Measurements from ENCODE around the gene LEF1. TPM values are rescaled to one million over a fixed set of nuclear protein-coding genes. Genes with fewer than 3 reads are reported as not detected.

The LEF1 gene
- total RNA-seq, 6 donors from 2014 or later = 3.3 to 10.0 (median 5.6) TPM

DNA sequence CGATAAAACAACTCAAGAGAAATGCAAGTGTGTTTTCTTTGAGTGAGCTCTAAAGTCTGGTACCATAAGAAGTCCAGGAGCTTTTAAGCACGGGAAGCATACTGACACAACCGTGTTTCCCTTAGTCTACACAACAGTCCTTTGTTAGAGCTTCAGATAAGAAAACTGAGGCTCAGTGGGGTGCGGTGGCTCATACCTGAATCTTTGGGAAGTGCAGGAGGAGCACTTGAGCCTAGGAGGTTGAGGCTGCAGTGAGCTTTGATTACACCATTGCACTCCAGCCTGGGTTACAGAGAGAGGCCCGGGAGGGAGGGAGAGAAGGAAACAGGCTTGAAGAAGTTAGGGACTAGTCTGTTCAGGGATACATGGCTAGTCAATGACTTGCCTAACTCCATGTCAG is 21.9 kb downstream of the LEF1 start:
- ATAC-seq (ENCODE audit: low FRiP score in 2 of 2) (no peak), DNase-seq (no peak)
- H3K36me3 ChIP-seq = no peaks in the 10 kb centered on the region

DNA sequence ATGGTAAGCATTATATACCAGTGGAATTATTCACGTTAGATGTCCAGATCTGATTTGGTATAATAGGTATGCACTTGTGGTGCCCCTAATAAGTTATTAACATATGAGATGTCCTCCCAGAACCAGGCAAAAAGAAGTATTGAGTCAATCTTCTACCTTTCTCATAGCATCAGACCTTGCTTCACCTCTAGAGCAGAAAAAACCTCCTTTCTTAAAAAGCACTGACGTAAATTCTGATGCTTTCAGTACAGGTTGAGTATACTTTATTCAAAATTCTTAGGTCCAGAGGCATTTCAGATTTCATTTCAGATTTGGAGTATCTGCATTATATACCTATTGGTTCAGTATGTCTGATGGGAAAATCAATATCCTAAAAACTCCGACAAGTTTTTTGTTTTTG is 22.4 kb downstream of the LEF1 start:
- H3K9me3 ChIP-seq = no peaks in the 10 kb centered on the region
- no peaks in the 10 kb centered on the region for H3K36me3 ChIP-seq
- ATAC-seq (ENCODE audit: low FRiP score in 2 of 2) = no peak
- no peaks in the 10 kb centered on the region for H3K4me1 ChIP-seq
- no peak overlapping the region for H3K27ac ChIP-seq
- H3K27me3 ChIP-seq = no peaks in the 10 kb centered on the region
- no peak overlapping the region for H3K4me3 ChIP-seq
- no peak for DNase-seq
- TF ChIP-seq POLR2AphosphoS5 (IDR thresholded peaks at IDR 0.05) = no peak
- no peak for TF ChIP-seq CTCF (IDR thresholded peaks at IDR 0.05)
- 92% methylated on average over 3 of the region's 3 CpGs for WGBS, 2 donors

More for the DNA sequence above, 21.9 kb downstream of the LEF1 start:
- H3K27ac ChIP-seq = no peak overlapping the region
- no peak for TF ChIP-seq POLR2AphosphoS5 (IDR thresholded peaks at IDR 0.05)
- TF ChIP-seq POLR2A (IDR thresholded peaks at IDR 0.05) = no peak
- TF ChIP-seq CTCF (IDR thresholded peaks at IDR 0.05) = no peak
- no peak for TF ChIP-seq EP300 (IDR thresholded peaks at IDR 0.05)
- no peak overlapping the region for H3K4me3 ChIP-seq
- no peaks in the 10 kb centered on the region for H3K27me3 ChIP-seq
- WGBS, 2 donors = 65 to 70% methylated on average over 5 of the region's 5 CpGs
- no peaks in the 10 kb centered on the region for H3K4me1 ChIP-seq
- H3K9me3 ChIP-seq = no peaks in the 10 kb centered on the region

DNA sequence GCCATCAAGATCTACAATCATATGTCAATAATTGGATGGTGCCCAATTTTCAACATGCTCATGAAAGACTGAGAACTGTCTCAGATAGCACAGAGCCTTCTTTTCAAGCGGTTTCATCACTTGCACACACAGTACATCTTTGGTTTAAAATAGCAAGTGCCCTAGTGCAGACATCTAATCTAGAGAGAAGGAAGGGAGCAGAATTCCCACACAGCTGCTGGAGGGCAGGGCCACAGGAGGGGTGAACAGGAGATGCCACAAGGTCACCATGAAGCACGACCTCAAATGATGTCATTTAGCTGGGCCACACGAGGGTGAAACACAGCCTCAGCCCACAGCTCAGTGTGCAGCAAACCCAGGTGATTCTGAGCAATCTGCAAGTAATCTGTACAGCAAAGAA is 24.3 kb downstream of the LEF1 start:
- Histone ChIP-seq H3K9me3 (no peaks in the 10 kb centered on the region), H3K4me3 (no peak overlapping the region), H3K36me3 (no peaks in the 10 kb centered on the region), H3K27ac (no peak overlapping the region), H3K4me1 (no peaks in the 10 kb centered on the region), H3K27me3 (no peaks in the 10 kb centered on the region)
- TF ChIP-seq EP300 (IDR thresholded peaks at IDR 0.05) = no peak
- no peak for TF ChIP-seq CTCF (IDR thresholded peaks at IDR 0.05)
- no peak for TF ChIP-seq POLR2A (IDR thresholded peaks at IDR 0.05)
- TF ChIP-seq POLR2AphosphoS5 (IDR thresholded peaks at IDR 0.05) = no peak
- 70 to 92% methylated on average over 3 of the region's 3 CpGs for WGBS, 2 donors
- no peak for DNase-seq
- ATAC-seq (ENCODE audit: low FRiP score in 2 of 2) = no peak

- H3K27ac ChIP-seq = no peak overlapping the region
Observed at GRCh38 chr4:108143515-108143914, 25.2 kb downstream of the LEF1 start.

More at GRCh38 chr4:108143515-108143914, 25.2 kb downstream of the LEF1 start:
- no peaks in the 10 kb centered on the region for H3K4me1 ChIP-seq
- TF ChIP-seq POLR2AphosphoS5 (IDR thresholded peaks at IDR 0.05) = no peak
- TF ChIP-seq EP300 (IDR thresholded peaks at IDR 0.05) = no peak
- no peak for TF ChIP-seq CTCF (IDR thresholded peaks at IDR 0.05)
- TF ChIP-seq POLR2A (IDR thresholded peaks at IDR 0.05) = no peak
- no peaks in the 10 kb centered on the region for H3K27me3 ChIP-seq
- DNase-seq (no peak), ATAC-seq (ENCODE audit: low FRiP score in 2 of 2) (no peak)
- 80 to 86% methylated on average over 3 to 4 of the region's 4 CpGs for WGBS, 2 donors
- no peak overlapping the region for H3K4me3 ChIP-seq
- H3K9me3 ChIP-seq = no peaks in the 10 kb centered on the region
- H3K36me3 ChIP-seq = no peaks in the 10 kb centered on the region
